RKO (cell line): Measurements from ENCODE around the gene GABRG3.

Experiments used
- DNase-seq: peaks from one replicate; pipeline ENCODE4 v3.0.0-alpha.2; 2016; ENCODE audit warnings: low spot score

GABRG3 gene

DNA sequence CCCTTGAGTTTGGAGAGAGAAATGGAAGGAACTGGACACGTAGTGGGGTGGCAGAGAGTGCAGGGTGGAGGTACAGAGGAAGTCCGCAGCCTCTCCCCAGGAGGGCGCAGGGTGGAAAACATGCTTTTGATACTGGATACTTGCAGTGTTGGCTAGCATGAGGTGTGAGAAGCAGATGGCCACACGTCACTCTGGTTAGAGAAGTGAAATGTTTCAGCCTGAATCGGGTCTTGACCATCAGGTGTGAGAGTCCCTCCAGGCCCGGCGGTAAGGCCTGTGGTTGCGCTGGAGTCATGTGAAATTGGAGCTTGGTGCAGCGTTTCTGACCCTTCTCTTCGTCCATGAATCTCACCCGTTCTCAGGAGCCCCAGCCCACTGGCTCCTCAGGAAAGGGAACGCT is 93.1 kb downstream of the GABRG3 start:
- DNase-seq: no peak

- DNase-seq: no peak
Observed at GRCh38 chr15:27065151-27065550, 94.2 kb downstream of the GABRG3 start.

DNA sequence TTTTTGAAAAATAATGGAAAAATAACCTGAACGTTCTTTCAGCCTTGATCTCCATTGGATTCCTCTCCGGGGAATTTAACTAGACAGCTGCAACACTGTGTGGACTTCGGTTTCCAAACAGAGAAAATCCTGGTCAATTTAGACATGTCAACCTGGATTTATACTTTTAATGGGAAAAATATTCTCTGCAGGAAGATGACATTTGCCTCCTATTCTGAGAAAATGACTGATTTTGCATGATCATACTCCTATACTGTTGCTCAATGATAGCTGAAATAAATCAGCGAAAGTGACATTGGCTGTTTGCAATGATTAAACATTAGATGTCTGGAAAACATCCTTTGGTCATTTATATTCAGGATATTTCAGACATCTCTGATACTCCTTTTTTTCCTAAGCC is 94.8 kb downstream of the GABRG3 start:
- DNase-seq: no peak

DNA sequence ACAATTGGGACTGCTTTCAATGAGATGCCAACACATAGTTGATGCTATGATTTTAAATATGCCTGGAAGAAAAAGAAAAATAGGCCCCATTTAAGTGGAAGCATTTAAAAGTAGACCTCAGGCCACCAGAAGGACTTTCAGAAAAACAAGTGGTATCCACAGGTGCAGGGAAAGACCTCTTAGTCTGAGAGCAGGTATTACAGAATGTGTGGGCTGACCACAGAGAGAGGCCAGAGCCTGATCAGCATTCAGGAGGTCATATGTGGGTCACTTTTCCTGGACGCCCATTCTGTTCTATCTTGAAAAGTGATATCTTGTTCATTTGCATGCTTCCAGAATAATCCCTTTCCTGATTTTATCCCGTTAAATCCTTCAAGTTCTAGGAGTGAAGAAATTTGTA is 95.5 kb downstream of the GABRG3 start:
- no peak for DNase-seq

- no peak for DNase-seq
Observed at GRCh38 chr15:27067175-27067574, 96.2 kb downstream of the GABRG3 start.

GRCh38 chr15:27070841-27071240 is 99.9 kb downstream of the GABRG3 start:
- DNase-seq: no peak

GRCh38 chr15:27074179-27074578 is 103.2 kb downstream of the GABRG3 start:
- DNase-seq: no peak

- DNase-seq: no peak
Observed at GRCh38 chr15:27077790-27078189, 106.8 kb downstream of the GABRG3 start.

DNA sequence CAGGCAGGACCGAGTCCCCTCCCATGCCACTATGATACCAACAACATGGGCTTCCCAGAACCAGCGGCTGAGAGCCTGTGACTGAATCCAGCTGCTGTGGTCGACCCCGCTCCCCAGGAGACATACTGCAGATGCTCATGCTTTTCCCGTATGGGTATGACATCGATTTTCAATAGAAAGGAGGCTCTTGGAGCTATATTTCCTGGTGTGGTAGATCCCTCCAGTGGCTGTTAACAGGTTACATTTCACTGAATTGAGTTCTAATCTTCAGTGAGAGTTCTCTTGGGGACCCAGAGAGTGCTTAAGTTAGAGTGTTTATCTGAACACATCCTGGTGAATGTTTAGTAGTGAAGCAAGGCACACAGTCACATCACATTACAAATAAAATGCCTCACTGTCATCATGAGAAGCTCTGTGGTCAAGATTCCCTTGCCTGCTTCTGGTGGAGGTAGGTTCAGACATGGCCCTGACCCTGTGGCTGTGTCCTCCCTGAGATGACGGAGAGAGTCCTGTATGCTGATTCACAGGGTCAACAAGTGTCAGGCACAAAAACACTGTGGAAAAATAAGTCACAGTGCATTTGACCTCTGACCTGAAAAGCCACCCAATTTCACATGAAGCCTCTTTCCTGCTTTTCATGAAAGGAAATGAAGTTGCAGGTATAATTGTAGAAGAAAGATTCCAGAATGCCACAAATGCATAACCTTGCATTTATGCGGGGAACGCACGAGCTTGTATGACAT is 110.9 kb downstream of the GABRG3 start:
- no peak for DNase-seq

DNA sequence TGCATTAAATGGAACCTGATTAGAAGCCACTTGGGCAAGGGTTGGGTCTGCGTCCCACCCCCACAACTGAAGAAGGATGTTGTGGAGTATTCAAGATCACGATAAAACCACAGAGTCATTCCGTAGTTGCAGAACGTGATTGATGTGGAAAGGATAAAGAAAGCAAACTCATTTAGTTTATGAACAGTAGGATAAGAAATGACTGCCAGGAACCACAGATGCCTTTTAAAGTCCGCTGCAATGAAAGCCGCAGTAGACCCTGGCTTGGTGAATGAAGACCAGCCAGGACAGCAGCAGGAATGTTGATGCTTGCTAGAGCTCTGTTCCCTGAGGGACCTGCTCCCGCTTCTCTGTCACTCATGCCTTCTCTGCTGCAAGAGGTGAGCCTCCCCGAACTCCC is 111.5 kb downstream of the GABRG3 start:
- no peak for DNase-seq

DNA sequence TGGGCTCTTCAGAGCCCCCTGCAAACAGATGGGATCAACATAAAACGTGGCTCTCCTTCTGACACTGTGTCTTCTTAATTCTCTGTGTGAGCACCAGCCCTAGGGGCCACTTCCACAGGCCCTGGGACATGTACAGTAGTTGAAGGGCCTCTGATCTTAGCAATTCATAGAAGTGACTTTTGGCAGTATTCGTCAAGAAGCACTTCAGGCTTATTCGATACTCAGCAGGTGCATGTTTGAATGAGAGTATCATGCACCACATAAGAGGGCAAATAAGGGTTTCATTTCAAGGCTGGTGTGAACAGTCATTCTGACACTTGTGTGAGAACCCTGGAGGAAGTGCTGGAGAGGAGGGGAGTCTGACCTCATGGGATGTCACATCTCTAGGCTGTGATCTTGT is 113.9 kb downstream of the GABRG3 start:
- no peak for DNase-seq

- no peak for DNase-seq
Observed at GRCh38 chr15:27086149-27086548, 115.2 kb downstream of the GABRG3 start.

GRCh38 chr15:27086805-27087204 is 115.8 kb downstream of the GABRG3 start:
- DNase-seq: no peak

DNA sequence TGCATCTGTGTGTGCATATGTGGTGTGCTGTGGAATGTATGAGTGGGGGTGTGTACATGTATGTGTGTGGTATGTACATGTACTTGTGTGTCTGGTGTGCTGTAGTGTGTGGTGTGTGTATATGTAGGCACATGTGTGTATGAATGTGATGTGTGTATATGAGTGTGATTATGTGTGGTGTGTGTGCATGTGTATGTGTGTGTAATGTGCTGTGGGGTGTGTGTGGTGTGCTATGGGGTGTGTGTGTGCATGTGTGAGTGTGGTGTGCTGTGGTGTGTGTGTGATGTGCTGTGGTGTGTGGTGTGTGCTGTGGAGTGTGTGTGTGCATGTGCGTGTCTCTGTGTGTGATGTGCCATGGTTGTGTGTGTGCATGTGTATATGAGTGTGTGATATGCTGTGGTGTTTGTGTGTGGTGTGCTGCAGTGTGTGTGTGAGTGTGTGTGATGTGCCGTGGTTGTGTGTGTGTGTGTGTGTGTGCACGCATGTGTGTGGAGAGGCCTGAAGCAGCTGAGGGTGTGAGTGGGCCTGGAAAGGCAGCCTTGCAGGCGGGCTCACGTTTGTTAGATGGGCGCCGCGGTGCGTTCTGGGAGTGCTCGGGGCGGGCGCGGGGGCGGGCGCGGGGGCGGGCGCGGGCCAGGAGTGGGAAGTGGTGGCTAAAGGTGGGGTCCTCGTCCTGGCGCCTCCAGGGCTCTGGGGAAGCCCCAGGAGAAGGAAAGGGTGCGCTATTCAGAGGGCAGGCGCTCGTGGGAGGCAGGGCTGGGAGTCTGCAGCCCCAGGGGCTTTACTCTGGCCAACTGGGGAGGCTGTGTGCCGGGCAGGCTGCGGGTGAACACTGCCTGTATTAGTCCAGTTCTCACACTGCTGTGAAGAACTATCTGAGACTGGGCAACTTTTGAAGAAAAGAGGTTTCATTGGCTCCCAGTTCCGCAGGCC is 116.9 kb downstream of the GABRG3 start:
- DNase-seq: no peak

DNA sequence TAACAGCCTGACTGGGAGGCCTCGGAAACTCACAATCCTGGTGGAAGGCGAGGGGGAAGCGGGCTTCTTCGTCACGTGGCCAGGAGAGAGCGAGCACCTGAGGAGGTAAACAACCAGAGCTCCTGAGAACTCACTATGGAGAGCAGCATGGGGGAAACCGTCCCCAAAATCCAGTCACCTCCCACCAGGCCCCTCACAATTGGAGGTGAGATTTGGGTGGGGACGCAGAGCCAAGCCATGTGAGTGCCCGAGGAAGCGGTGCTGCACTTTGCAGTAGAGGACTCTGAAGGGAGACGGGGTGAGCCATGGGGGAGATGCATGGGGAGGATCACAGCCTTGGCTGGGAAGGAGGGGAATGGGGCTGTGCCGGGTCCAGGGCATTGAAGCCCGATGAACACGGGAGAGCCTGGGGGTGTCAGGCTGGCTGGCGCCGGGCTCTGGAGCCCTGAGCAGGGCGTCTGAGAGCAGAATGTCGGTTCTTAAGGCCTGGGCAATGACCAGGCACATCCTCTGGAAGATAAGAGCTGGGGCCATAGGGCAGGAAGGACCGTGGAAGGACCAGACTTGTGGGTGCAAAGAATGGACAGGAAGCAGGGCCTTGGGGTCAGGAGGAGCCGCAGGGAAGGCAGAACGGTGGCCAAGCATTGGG is 117.7 kb downstream of the GABRG3 start:
- DNase-seq: no peak

GRCh38 chr15:27089233-27089586 is 118.2 kb downstream of the GABRG3 start:
- no peak for DNase-seq

- DNase-seq: no peak
Observed at GRCh38 chr15:27089676-27090075, 118.7 kb downstream of the GABRG3 start.

DNA sequence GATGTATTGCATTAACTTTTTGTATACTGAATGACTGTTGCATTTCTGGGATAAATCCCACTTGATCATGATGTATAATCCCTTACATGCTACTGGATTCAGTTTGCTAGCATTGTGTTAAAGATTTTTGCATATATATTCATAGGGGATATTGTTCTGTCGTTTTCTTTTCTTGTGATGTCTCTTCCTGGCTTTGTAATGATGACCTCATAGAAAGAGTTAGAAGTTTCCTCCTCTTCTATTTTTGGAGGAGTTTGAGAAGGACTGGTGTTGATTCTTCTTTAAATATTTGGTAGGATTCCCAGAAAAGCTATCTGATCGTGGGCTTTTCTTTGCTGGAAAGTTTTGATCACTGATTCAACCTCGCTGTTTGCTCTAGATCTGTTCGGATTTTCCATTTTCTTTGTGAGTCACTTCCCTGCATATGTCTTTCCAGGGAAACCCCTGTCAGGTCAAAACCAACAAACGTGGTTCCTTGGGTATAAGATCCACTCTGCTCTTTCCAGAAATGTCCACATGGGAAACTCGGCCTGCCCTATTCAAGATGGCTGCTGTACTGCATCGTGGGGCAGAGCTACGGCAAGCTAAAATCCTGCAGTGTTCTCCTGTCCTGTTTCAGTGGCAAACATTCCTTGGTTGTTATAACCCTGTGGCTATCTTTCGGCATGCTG is 120.4 kb downstream of the GABRG3 start:
- DNase-seq: no peak

DNA sequence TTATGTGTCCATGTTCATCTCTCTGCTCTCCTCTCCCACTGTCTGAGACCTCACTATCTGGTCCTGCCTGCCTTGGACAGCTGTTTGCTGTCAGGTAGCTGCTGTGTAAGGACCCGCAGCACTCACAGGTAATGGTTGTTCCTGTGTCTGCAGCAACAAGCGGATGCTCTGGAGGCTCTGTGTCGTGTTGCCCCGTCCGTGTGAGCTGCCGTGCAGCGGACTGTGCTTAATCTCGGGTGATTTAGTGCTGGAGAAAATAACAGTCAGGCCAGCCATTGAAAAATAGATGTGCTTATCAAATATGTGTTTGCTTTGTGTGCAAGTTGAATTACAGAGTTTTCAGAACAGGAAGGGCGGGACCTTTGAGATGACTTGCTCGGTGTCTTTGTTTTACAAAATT is 121.4 kb downstream of the GABRG3 start:
- DNase-seq: no peak

GRCh38 chr15:27094235-27094634 is 123.3 kb downstream of the GABRG3 start:
- no peak for DNase-seq

DNA sequence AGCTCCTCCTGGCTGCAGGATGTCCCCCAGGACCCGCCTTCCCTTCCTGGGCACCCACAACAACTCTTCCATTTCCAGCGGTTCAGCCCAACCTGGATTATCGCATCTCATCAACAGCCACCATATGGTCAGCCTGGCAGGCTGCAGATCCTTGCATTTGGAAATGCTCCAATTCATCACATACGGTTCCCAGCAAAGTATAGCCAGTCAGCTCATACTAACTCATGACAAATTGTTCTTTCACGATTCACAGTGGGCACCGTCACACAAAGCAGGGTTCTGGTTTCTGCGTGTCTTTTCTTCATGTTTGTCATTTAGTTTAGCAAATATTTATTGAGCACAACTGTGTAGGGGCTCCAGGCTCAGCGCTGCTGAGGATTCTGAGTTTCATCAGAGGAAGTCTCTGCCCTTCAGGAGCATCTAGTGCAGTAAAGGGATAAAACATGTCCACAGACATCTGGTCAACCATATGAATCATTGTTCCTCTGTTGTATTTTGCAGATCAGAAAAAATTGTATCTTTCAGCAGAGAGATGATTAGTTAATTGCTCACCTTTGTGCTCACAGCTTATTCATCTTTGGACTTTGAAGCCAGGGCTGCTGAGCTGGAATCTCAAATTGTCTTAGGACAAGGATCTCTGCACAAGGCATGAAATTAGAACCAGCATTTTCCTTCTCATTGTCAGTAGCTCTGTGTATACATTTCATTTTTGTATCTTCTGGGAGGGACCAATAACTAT is 125.1 kb downstream of the GABRG3 start:
- DNase-seq: peak; percentile 38

GRCh38 chr15:27097506-27097905 is 126.5 kb downstream of the GABRG3 start:
- no peak for DNase-seq
